COR-L47 (cell line): ENCODE results near the gene TOM1L1.

Experiments
- DNase-seq: peaks from one replicate; lab custom pipeline; 2025; lab: John Stamatoyannopoulos, UW

TOM1L1 gene

DNA sequence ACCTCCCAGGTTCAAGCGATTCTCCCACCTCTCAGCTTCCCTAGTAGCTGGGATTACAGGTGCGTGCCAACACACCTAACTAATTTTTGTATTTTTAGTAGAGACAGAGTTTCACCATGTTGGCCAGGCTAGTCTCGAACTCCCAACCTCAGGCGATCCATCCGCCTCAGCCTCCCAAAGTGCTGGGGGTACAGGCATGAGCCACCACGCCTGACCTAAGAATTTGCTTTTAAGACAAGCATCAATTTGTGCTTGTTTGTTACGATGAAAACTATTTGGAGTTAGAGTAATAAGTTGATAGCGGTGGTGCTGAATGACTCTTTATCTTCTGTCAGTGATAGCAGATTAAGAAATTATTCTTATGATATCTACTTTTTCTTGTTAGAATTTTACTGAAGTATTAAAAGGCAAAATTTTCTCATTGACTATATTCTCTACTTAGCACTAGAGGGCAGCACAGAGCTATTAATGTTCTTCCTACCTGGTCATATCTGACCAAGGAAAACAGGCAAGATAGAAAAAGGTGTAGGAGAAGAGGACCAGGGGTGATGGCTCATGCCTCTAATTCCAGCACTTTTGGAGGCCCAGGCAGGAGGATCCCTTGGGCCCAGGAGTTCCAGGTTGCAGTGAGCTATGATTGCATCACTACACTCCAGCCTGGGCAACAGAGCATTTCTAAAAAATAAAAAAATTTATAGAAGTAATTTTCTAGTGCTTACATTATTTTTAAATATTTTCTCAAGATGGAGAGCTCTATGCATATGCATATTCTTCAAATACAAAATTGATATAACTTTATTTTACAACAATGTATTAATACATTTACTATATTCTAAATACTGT lies 92.4 kb downstream of the TOM1L1 start:
- DNase-seq = peak; percentile 41

DNA sequence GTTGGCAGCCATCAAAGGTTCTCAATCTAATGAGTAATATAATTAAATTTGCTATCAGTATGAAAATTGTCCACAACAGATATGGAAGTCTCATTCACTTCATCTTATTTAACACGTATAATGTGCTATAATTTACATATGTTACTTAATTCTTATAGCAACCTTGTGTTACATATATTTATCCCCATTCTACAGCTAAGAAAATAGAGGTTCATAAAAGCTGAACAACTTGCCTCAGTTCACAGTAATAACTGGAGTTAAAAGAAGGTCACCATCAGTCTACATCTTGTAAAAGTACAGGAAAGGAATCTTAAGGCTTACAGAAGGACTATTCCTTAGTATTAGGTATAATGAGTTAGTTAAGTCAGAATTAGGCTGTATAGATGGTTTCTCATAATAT lies 95.8 kb downstream of the TOM1L1 start:
- DNase-seq = no peak

DNA sequence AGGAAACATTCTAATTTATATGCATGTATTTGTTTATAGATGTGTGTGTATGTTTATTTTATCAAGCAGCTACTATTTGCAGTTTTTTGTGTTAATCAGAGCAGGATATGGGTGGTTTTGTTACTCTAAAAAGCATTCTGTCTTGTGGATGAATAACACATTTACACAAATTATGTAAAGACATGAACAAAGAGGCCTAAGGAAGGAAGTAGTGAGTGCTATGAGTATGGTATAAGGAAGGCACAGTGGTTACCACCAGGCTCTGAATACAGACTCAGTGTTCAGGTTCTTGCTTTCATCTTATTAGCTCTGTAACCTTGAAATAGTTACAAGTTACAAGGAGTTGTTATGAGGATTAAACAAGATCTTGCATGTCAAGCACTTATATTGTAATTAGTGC lies 101.8 kb downstream of the TOM1L1 start:
- no peak for DNase-seq

DNA sequence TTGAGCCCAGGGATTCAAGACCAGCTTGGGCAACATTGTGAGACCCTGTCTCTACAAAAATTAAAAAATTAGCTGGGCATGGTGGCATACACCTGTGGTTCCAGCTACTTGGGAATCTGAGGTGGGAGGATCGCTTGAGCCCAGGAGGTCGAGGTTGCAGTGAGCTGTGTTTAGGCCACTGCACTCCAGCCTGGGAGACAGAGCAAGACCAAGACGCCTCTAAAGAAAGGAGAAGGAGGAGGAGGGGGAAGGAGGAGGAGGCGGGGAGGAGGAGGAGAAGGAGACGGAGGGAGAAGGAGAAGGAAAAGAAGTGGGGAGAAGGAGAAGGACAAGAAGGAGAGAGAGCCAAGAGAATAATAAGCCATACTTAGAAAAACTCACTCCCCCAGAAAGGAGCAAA lies 103.8 kb downstream of the TOM1L1 start:
- DNase-seq = no peak

DNA sequence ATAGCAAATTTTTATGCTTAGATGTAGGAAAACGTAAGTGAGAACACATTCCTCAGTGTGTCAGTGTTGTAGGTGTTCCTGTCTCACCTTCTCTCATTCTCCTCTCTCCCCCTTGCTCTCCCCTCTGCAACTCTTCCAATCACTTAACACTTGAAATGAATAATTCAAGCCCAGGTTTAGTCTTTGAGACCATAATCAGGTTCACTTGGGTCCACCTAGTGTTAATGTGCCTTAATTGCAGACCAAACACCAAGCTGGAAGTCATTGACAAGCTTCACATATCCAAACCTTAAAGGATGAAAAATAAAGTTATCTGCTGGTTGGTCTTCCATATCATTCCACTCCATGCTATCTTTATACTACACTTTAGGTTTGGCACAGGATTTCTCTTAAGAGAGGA lies 104.9 kb downstream of the TOM1L1 start:
- DNase-seq = peak; percentile 10
